ENCODE data around the gene BDP1.
"Not testable (repeated sequence)": the region's sequence is repeated elsewhere in the genome, so short reads cannot be mapped to it uniquely, and the experiment has no call there.

The BDP1 gene

DNA sequence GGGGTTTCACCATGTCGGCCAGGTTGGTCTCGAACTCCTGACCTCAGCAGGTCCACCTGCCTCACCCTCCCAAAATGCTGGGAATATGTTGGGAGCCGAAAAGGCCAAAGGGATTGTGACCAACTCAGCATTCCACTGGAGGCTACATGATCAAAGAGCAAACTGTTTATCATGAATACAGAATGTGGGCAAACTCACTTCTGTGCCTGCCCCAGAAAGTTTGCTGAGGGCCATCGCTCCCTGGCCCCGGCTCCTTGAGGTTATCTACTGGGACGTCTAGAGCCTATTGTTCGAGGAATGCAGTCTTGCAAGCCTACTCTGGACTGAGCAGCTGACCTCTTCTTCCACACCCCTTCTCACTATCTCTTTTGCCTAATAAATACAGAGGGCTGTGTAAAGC is 116.4 kb downstream of the BDP1 start:
- not testable (repeated sequence) for H2BK5ac ChIP-seq (ENCODE audit: low read depth, low read length, poor library complexity, severe bottlenecking); H2BK12ac ChIP-seq (ENCODE audit: low read length in 2 of 2); H3K27me3 ChIP-seq (ENCODE audit: control insufficient read depth in 1 of 2, insufficient read depth in 1 of 2, low read length in 2 of 2); H4K8ac ChIP-seq (ENCODE audit: low read length); H3K27ac ChIP-seq (ENCODE audit: low read length, poor library complexity, severe bottlenecking); H3K79me1 ChIP-seq (replicated peaks; ENCODE audit: low read length, poor library complexity, severe bottlenecking); H3K4ac ChIP-seq (ENCODE audit: low read depth in 1 of 2, low read length in 2 of 2); H3K9ac ChIP-seq (ENCODE audit: low read length); H3K9me3 ChIP-seq (ENCODE audit: control insufficient read depth, low read length); H3K18ac ChIP-seq (ENCODE audit: low read depth in 1 of 2, low read length in 2 of 2); H3K4me1 ChIP-seq (ENCODE audit: control insufficient read depth, insufficient read depth, low read depth, low read length); H2BK15ac ChIP-seq (ENCODE audit: low read depth, poor library complexity, severe bottlenecking); H3K4me3 ChIP-seq (ENCODE audit: insufficient read depth in 1 of 2, low read depth in 1 of 2, low read length in 2 of 2); H3K14ac ChIP-seq (ENCODE audit: low read length in 2 of 2); H3K4me2 ChIP-seq (ENCODE audit: low read length, poor library complexity, severe bottlenecking); DNase-seq; H4K91ac ChIP-seq (ENCODE audit: low read length); H2BK120ac ChIP-seq (ENCODE audit: low read depth, low read length); H2AK5ac ChIP-seq (ENCODE audit: low read length, severe bottlenecking); H3K23ac ChIP-seq (ENCODE audit: low read length in 2 of 2); H2AFZ ChIP-seq (ENCODE audit: low read depth, low read length)
- 95% methylated on average over 7 of the region's 7 CpGs for WGBS
- H3K36me3 ChIP-seq (ENCODE audit: control insufficient read depth in 1 of 2, insufficient read depth in 2 of 2, low read depth in 1 of 2, low read length in 2 of 2) = peaks cover 7 to 25% of the 10 kb centered on the region in 2 experiments

DNA sequence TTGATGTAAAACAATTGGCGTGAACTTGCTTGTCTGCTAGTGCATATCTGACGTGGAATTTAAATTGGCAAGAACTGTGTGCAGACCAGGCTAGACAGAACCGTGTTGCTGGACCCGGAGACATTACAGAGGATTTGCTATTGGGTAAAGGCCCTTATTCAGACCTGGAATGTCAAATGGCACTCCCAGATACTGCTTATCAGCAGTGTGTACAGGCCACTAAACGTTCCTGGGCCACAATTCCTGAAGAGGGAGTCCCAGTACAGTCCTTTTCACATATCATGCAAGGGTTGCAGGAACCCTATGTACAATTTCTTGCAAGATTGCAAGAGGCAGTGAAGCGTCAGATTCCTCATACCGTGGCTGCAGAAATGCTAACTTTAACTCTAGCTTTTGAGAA is 118.1 kb downstream of the BDP1 start:
- Histone ChIP-seq H2AFZ (ENCODE audit: low read depth, low read length) (no peak overlapping the region), H3K36me3 (ENCODE audit: control insufficient read depth in 1 of 2, insufficient read depth in 2 of 2, low read depth in 1 of 2, low read length in 2 of 2) (peaks cover 3 to 21% of the 10 kb centered on the region in 2 experiments), H2BK12ac (ENCODE audit: low read length in 2 of 2) (no peak overlapping the region), H4K8ac (ENCODE audit: low read length) (no peak overlapping the region), H3K4me2 (ENCODE audit: low read length, poor library complexity, severe bottlenecking) (no peak overlapping the region), H3K18ac (ENCODE audit: low read depth in 1 of 2, low read length in 2 of 2) (no peak overlapping the region), H3K4ac (ENCODE audit: low read depth in 1 of 2, low read length in 2 of 2) (no peak overlapping the region), H2BK120ac (ENCODE audit: low read depth, low read length) (no peak overlapping the region), H2AK5ac (ENCODE audit: low read length, severe bottlenecking) (no peak overlapping the region), H3K23ac (ENCODE audit: low read length in 2 of 2) (no peak overlapping the region), H2BK15ac (ENCODE audit: low read depth, poor library complexity, severe bottlenecking) (no peak overlapping the region), H3K79me1 (replicated peaks; ENCODE audit: low read length, poor library complexity, severe bottlenecking) (no peaks in the 10 kb centered on the region), H3K27me3 (ENCODE audit: control insufficient read depth in 1 of 2, insufficient read depth in 1 of 2, low read length in 2 of 2) (no peaks in the 10 kb centered on the region), H3K27ac (ENCODE audit: low read length, poor library complexity, severe bottlenecking) (no peak overlapping the region), H3K9me3 (ENCODE audit: control insufficient read depth, low read length) (no peaks in the 10 kb centered on the region), H4K91ac (ENCODE audit: low read length) (no peak overlapping the region), H2BK5ac (ENCODE audit: low read depth, low read length, poor library complexity, severe bottlenecking) (no peak overlapping the region), H3K9ac (ENCODE audit: low read length) (no peak overlapping the region), H3K4me1 (ENCODE audit: control insufficient read depth, insufficient read depth, low read depth, low read length) (no peaks in the 10 kb centered on the region), H3K14ac (ENCODE audit: low read length in 2 of 2) (no peak overlapping the region), H3K4me3 (ENCODE audit: insufficient read depth in 1 of 2, low read depth in 1 of 2, low read length in 2 of 2) (no peak overlapping the region)
- DNase-seq = no peak
- WGBS = 80% methylated on average over 7 of the region's 7 CpGs

GRCh38 chr5:71575588-71575987 is 120.1 kb downstream of the BDP1 start:
- H3K79me1 ChIP-seq (replicated peaks; ENCODE audit: low read length, poor library complexity, severe bottlenecking); H3K4me1 ChIP-seq (ENCODE audit: control insufficient read depth, insufficient read depth, low read depth, low read length); DNase-seq; H3K23ac ChIP-seq (ENCODE audit: low read length in 2 of 2); H4K91ac ChIP-seq (ENCODE audit: low read length); H3K27ac ChIP-seq (ENCODE audit: low read length, poor library complexity, severe bottlenecking); H3K18ac ChIP-seq (ENCODE audit: low read depth in 1 of 2, low read length in 2 of 2); H3K4me3 ChIP-seq (ENCODE audit: insufficient read depth in 1 of 2, low read depth in 1 of 2, low read length in 2 of 2); H2BK120ac ChIP-seq (ENCODE audit: low read depth, low read length); H2AFZ ChIP-seq (ENCODE audit: low read depth, low read length); H3K4me2 ChIP-seq (ENCODE audit: low read length, poor library complexity, severe bottlenecking); H2BK15ac ChIP-seq (ENCODE audit: low read depth, poor library complexity, severe bottlenecking); H2BK12ac ChIP-seq (ENCODE audit: low read length in 2 of 2); H3K4ac ChIP-seq (ENCODE audit: low read depth in 1 of 2, low read length in 2 of 2); H3K27me3 ChIP-seq (ENCODE audit: control insufficient read depth in 1 of 2, insufficient read depth in 1 of 2, low read length in 2 of 2); H4K8ac ChIP-seq (ENCODE audit: low read length); H3K9me3 ChIP-seq (ENCODE audit: control insufficient read depth, low read length); H2AK5ac ChIP-seq (ENCODE audit: low read length, severe bottlenecking); H3K14ac ChIP-seq (ENCODE audit: low read length in 2 of 2); H2BK5ac ChIP-seq (ENCODE audit: low read depth, low read length, poor library complexity, severe bottlenecking); H3K9ac ChIP-seq (ENCODE audit: low read length): not testable (repeated sequence)
- peaks cover 3 to 16% of the 10 kb centered on the region in 2 experiments for H3K36me3 ChIP-seq (ENCODE audit: control insufficient read depth in 1 of 2, insufficient read depth in 2 of 2, low read depth in 1 of 2, low read length in 2 of 2)
- 97% methylated on average over 4 of the region's 4 CpGs for WGBS

DNA sequence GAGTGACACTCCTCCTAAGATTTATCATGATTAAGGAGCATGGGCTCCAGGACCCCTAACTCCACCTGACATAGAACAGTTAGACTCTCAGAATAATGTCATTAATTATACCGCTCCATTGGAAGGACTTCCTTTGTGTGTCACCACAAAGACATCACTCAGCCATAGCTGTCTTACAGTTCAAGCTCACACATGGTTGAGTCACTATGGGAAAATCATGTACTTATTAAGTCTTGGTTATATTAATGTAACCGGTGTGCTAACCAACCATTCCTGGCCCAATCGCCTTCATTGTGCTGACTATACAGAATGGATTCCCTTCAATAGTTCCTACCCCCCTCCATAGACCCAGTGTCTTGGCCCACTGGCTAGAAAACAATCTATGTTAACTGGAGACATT is 120.8 kb downstream of the BDP1 start:
- no peaks in the 10 kb centered on the region for H3K27me3 ChIP-seq (ENCODE audit: control insufficient read depth in 1 of 2, insufficient read depth in 1 of 2, low read length in 2 of 2)
- H4K8ac ChIP-seq (ENCODE audit: low read length) = no peak overlapping the region
- H3K9me3 ChIP-seq (ENCODE audit: control insufficient read depth, low read length) = no peaks in the 10 kb centered on the region
- 100% methylated on average over 2 of the region's 3 CpGs for WGBS
- no peak overlapping the region for H3K9ac ChIP-seq (ENCODE audit: low read length)
- H3K14ac ChIP-seq (ENCODE audit: low read length in 2 of 2) = no peak overlapping the region
- H3K79me1 ChIP-seq (replicated peaks; ENCODE audit: low read length, poor library complexity, severe bottlenecking) = no peaks in the 10 kb centered on the region
- H3K4me1 ChIP-seq (ENCODE audit: control insufficient read depth, insufficient read depth, low read depth, low read length) = no peaks in the 10 kb centered on the region
- H3K4me3 ChIP-seq (ENCODE audit: insufficient read depth in 1 of 2, low read depth in 1 of 2, low read length in 2 of 2) = no peak overlapping the region
- no peak for DNase-seq
- no peak overlapping the region for H3K4me2 ChIP-seq (ENCODE audit: low read length, poor library complexity, severe bottlenecking)
- no peak overlapping the region for H2AFZ ChIP-seq (ENCODE audit: low read depth, low read length)
- no peak overlapping the region for H3K23ac ChIP-seq (ENCODE audit: low read length in 2 of 2)
- H2BK15ac ChIP-seq (ENCODE audit: low read depth, poor library complexity, severe bottlenecking) = no peak overlapping the region
- no peak overlapping the region for H3K4ac ChIP-seq (ENCODE audit: low read depth in 1 of 2, low read length in 2 of 2)
- no peak overlapping the region for H2BK12ac ChIP-seq (ENCODE audit: low read length in 2 of 2)
- no peak overlapping the region for H3K18ac ChIP-seq (ENCODE audit: low read depth in 1 of 2, low read length in 2 of 2)
- H4K91ac ChIP-seq (ENCODE audit: low read length) = no peak overlapping the region
- peaks cover 3 to 16% of the 10 kb centered on the region in 2 experiments for H3K36me3 ChIP-seq (ENCODE audit: control insufficient read depth in 1 of 2, insufficient read depth in 2 of 2, low read depth in 1 of 2, low read length in 2 of 2)
- no peak overlapping the region for H2AK5ac ChIP-seq (ENCODE audit: low read length, severe bottlenecking)
- H2BK120ac ChIP-seq (ENCODE audit: low read depth, low read length) = no peak overlapping the region
- no peak overlapping the region for H3K27ac ChIP-seq (ENCODE audit: low read length, poor library complexity, severe bottlenecking)
- H2BK5ac ChIP-seq (ENCODE audit: low read depth, low read length, poor library complexity, severe bottlenecking) = no peak overlapping the region

All from mesenchymal stem cell (in vitro differentiated cells and primary cell).